HG02943 (cell line): Measurements from ENCODE around the gene LARP4.
"Not testable (repeated sequence)": the region's sequence is repeated elsewhere in the genome, so short reads cannot be mapped to it uniquely, and the experiment has no call there.

Source experiments
- ATAC-seq: cut with Tn5 transposase; IDR thresholded peaks from one replicate; pipeline ENCODE4 v1.9.1; 2021; ENCODE audit warnings: mild to moderate bottlenecking, low read depth, moderate library complexity; ENCODE audit not compliant: unreplicated experiment

LARP4 gene

GRCh38 chr12:50520416-50521207 lies 119.9 kb downstream of the LARP4 start:
- ATAC-seq: no peak

GRCh38 chr12:50521781-50522180 lies 121.1 kb downstream of the LARP4 start:
- not testable (repeated sequence) for ATAC-seq

- no peak for ATAC-seq
These were observed 123.1 kb downstream of the LARP4 start for GRCh38 chr12:50523772-50524171.

GRCh38 chr12:50524621-50525020 lies 123.9 kb downstream of the LARP4 start:
- ATAC-seq: no peak

- no peak for ATAC-seq
These were observed 124.7 kb downstream of the LARP4 start for GRCh38 chr12:50525422-50525821.

- ATAC-seq: no peak
These were observed 126.7 kb downstream of the LARP4 start for GRCh38 chr12:50527359-50527726.

GRCh38 chr12:50528800-50529199 lies 128.1 kb downstream of the LARP4 start:
- no peak for ATAC-seq

GRCh38 chr12:50529345-50529744 lies 128.7 kb downstream of the LARP4 start:
- ATAC-seq: no peak
